HepG2 (cell line): Measurements from ENCODE around the gene LRRC45. TPM values are rescaled to one million over a fixed set of nuclear protein-coding genes. Genes with fewer than 3 reads are reported as not detected.
A peak's percentile ranks its signal among the peaks of the same experiment; 100 is the strongest.

Experiments
- ARID2 ChIP-seq: sonication (generic); formaldehyde crosslinking; IDR thresholded peaks from 2 replicates; pipeline ENCODE4 v1.8.1; 2022; ENCODE audit warnings: mild to moderate bottlenecking, missing genetic modification reagents, borderline replicate concordance
- ASH2L ChIP-seq: fragments of 300-600, 200-600 bp; sonication (generic); IDR thresholded peaks from 2 replicates; pipeline ENCODE4 v1.7.0; 2017; ENCODE audit warnings: low read depth, mild to moderate bottlenecking, moderate library complexity, mixed read lengths, low read length; ENCODE audit not compliant: insufficient read length
- HNF4G ChIP-seq, 2 experiments: sonication (generic) in 1 of 2; formaldehyde crosslinking in 1 of 2; IDR thresholded peaks; 2 replicates each; pipeline versions ENCODE4 v1.4.0 to v1.6.1; 2011 to 2020; ENCODE audit warnings: borderline replicate concordance in 2 of 2, low read depth in 2 of 2, mild to moderate bottlenecking in 2 of 2, low read length in 1 of 2, missing genetic modification reagents in 1 of 2, moderate library complexity in 1 of 2
- KAT2B ChIP-seq: fragments of 150-350 bp; IDR thresholded peaks from 2 replicates; pipeline ENCODE4 v1.6.1; 2014; ENCODE audit warnings: low read depth, low read length, borderline replicate concordance
- MNT ChIP-seq: fragments of 450-650 bp; IDR thresholded peaks from 2 replicates; pipeline ENCODE4 v1.6.1; 2016
- NR1H2 ChIP-seq: sonication (generic); formaldehyde crosslinking; IDR thresholded peaks from 2 replicates; pipeline ENCODE4 v1.8.1; 2022; ENCODE audit warnings: low read depth, missing genetic modification reagents, borderline replicate concordance
- PAWR ChIP-seq: sonication (generic); formaldehyde crosslinking; IDR thresholded peaks from 2 replicates; pipeline ENCODE4 v1.4.0; 2020; ENCODE audit warnings: missing genetic modification reagents, mild to moderate bottlenecking, borderline replicate concordance
- POLR2AphosphoS5 ChIP-seq: IDR thresholded peaks from 2 replicates; pipeline ENCODE4 v1.6.1; 2012; ENCODE audit warnings: low read depth, low read length
- RARA ChIP-seq: IDR thresholded peaks from 2 replicates; pipeline ENCODE4 v1.6.1; 2016; ENCODE audit warnings: missing genetic modification reagents, missing compliant biosample characterization
- SRSF9 ChIP-seq: fragments of 200-400 bp; formaldehyde crosslinking; IDR thresholded peaks from 2 replicates; pipeline ENCODE4 v1.6.1; 2018; ENCODE audit warnings: borderline replicate concordance, mild to moderate bottlenecking, low read depth, low read length; ENCODE audit not compliant: insufficient read depth, poor library complexity, severe bottlenecking
- THAP7 ChIP-seq: sonication (generic); formaldehyde crosslinking; IDR thresholded peaks from 2 replicates; pipeline ENCODE4 v1.8.1; 2023; ENCODE audit warnings: mild to moderate bottlenecking, missing genetic modification reagents
- WIZ ChIP-seq: sonication (generic); formaldehyde crosslinking; IDR thresholded peaks from 2 replicates; pipeline ENCODE4 v1.5.1; 2020; ENCODE audit warnings: mild to moderate bottlenecking, missing genetic modification reagents
- ZBED4 ChIP-seq: sonication (generic); formaldehyde crosslinking; IDR thresholded peaks from 2 replicates; pipeline ENCODE4 v1.4.0; 2020; ENCODE audit warnings: missing genetic modification reagents, borderline replicate concordance
- ZNF18 ChIP-seq: sonication (generic); formaldehyde crosslinking; IDR thresholded peaks from 2 replicates; pipeline ENCODE4 v1.8.0; 2022; ENCODE audit warnings: mild to moderate bottlenecking, missing genetic modification reagents; ENCODE audit not compliant: insufficient replicate concordance
- ZNF484 ChIP-seq: sonication (generic); formaldehyde crosslinking; IDR thresholded peaks from 2 replicates; pipeline ENCODE4 v1.5.1; 2020; ENCODE audit warnings: mild to moderate bottlenecking, low read depth, missing genetic modification reagents, borderline replicate concordance
- ZNF740 ChIP-seq: sonication (generic); formaldehyde crosslinking; IDR thresholded peaks from 2 replicates; pipeline ENCODE4 v1.4.0; 2020; ENCODE audit warnings: missing genetic modification reagents
- ZNF777 ChIP-seq: sonication (generic); formaldehyde crosslinking; IDR thresholded peaks from 2 replicates; pipeline ENCODE4 v1.4.0; 2020; ENCODE audit warnings: missing genetic modification reagents
- polyA plus RNA-seq, 8 experiments: library from polyadenylated mRNA; depleted of rRNA in 3 of 8; stranded (reverse) in 7 of 8; unstranded in 1 of 8; fragments of >200 nt; fragmentation: Illumina TruSeq in 4 of 8; extraction: Trizol in 4 of 8; gene quantifications; 2 replicates each; pipeline versions ENCODE4 v1.2.1 to v1.2.3, GENCODE V29; 2011 to 2016; ENCODE audit warnings: low read depth in 4 of 8, missing spikeins in 1 of 8, mixed read lengths in 1 of 8; ENCODE audit not compliant: insufficient read depth in 1 of 8
- total RNA-seq, 5 experiments: library from RNA; depleted of rRNA; stranded (reverse); fragments of >200 nt; fragmentation: Illumina TruSeq; extraction: Trizol; gene quantifications; 2 replicates each; pipeline ENCODE4 v1.2.3, GENCODE V29; 2016; ENCODE audit warnings: low read depth in 1 of 5

Gene LRRC45
- total and polyA plus RNA-seq, 2 of the 13 experiments (the other 11 are each of a cell fraction or from before 2014, with no cell fraction given) = 11.6 to 48.1 TPM

GRCh38 chr17:82050761-82051641 is 27.9 kb downstream of the LRRC45 start (continued):
- TF ChIP-seq ZBED4 (no peak), ZNF777 (CRISPR knock-in tag) (peak; percentile 87), ZNF18 (CRISPR knock-in tag) (no peak), POLR2AphosphoS5 (peak; percentile 34; the same call in 1 of the 2 replicates), ZNF740 (CRISPR knock-in tag) (0 out of 2 replicates have a peak, but pooled peaks have one; percentile 28), ZNF484 (CRISPR knock-in tag) (no peak), KAT2B (no peak), ARID2 (CRISPR knock-in tag) (no peak), SRSF9 (no peak), PAWR (no peak), MNT (no peak), NR1H2 (CRISPR knock-in tag) (no peak), RARA (CRISPR knock-in tag) (no peak), WIZ (CRISPR knock-in tag) (peak; percentile 74), THAP7 (CRISPR knock-in tag) (0 out of 2 replicates have a peak, but pooled peaks have one; percentile 27), ASH2L (peak; percentile 21), HNF4G (IDR thresholded peaks at IDR 0.05; ENCODE audit: borderline replicate concordance, low read depth, low read length) (no peak), HNF4G (CRISPR knock-in tag; IDR thresholded peaks at IDR 0.05; ENCODE audit: borderline replicate concordance, low read depth) (no peak)
